ENCODE measurements around the gene CASP2. TPM values are rescaled to one million over a fixed set of nuclear protein-coding genes. Genes with fewer than 3 reads are reported as not detected.

The CASP2 gene
- total and polyA plus RNA-seq, 2 donors (not counting 1 experiment from before 2014, with no cell fraction given): 9.4 to 22.6 TPM

DNA sequence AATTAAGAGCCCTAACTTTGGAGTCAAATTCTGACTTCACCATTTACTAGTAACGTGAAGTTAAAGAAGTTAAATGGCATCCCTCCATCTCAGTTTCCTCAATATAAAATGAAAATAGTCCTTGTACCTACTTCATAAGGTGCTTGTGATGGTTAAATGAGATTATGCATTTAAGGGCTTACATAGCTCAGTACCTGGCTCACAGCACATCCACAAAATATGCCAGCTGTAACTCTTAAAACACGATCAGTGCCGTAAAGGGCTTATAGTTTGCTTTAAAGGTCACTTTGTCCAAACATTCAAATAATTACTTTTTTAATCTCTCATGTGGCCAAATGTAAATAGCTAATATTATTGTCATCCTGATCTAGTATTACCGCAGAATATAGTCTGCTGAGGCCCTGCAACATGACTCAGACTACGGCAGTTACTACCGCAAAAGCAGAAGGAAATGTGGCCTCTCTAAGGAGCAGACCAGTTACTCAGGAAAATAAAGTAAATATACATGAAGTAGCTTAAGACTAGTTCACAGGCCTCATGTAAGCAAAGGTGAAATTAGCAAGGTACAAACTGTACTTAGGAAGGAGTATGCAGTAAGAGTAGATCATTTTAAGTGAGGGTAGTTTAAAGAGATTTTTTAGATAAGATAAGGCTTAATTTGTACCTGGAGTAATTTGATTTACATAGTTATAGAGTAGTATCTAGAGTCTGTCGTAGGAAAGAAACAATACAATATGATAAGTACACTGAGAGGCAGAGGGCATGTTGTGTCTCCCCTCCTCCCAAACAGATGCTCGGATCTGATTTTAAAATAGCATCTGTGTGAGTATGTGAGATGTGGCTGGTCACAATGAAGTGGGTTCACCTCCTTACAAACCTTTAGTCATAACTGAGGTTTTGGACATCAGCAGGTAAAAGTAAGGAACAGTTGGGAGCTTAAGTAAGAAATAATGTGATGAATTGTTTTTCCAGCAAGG, 13.1 kb downstream of the CASP2 start:
- Histone ChIP-seq H3K27me3 (ENCODE audit: control insufficient read depth, insufficient read depth, low read length) (no peaks in the 10 kb centered on the region), H3K4me1 (ENCODE audit: control insufficient read depth, extremely low read depth, insufficient read depth, low read length) (no peaks in the 10 kb centered on the region), H3K4me3 (replicated peaks in 1 of 4; ENCODE audit: control extremely low read depth in 1 of 4, insufficient read depth in 1 of 4, low read depth in 3 of 4, low read length in 4 of 4) (no peak overlapping the region), H3K27ac (ENCODE audit: insufficient read depth, low read length) (no peak overlapping the region), H3K9me3 (ENCODE audit: control insufficient read depth, insufficient read depth, low read depth, low read length) (no peaks in the 10 kb centered on the region), H3K9ac (ENCODE audit: insufficient read depth, low read length) (no peak overlapping the region), H3K36me3 (ENCODE audit: control insufficient read depth, insufficient read depth, low read length) (peaks cover 19% of the 10 kb centered on the region), H2AFZ (ENCODE audit: low read length) (no peak overlapping the region), H3K79me2 (ENCODE audit: control insufficient read depth, insufficient read depth, low read length) (no peaks in the 10 kb centered on the region), H4K20me1 (ENCODE audit: control insufficient read depth, extremely low read depth, insufficient read depth, low read length) (no peaks in the 10 kb centered on the region), H3K4me2 (ENCODE audit: extremely low read depth, insufficient read depth, low read length) (no peak overlapping the region)
- DNase-seq (ENCODE audit: low read depth in 2 of 2): peak; percentile 47 to 65
- no peak for TF ChIP-seq EZH2 (IDR thresholded peaks at IDR 0.05; ENCODE audit: low read length, missing control alignments)
- no peak for TF ChIP-seq CTCF (conservative IDR thresholded peaks at IDR 0.05 in 1 of 2, IDR thresholded peaks at IDR 0.05 in 1 of 2; ENCODE audit: low read depth in 1 of 2, low read length in 2 of 2)

DNA sequence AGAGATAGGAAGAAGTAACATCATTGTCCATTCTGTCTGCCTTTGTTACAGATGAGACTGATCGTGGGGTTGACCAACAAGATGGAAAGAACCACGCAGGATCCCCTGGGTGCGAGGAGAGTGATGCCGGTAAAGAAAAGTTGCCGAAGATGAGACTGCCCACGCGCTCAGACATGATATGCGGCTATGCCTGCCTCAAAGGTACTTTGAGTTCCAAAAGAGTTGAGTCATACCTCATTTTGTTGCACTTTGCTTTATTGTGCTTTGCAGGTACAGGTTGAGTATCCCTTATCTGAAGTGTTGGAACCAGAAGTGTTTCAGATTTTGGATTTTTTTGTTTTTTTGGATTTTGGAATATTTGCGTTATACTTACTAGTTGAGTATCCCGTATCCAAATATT, 15.6 kb downstream of the CASP2 start:
- no peak overlapping the region for H2AFZ ChIP-seq (ENCODE audit: low read length)
- H3K9me3 ChIP-seq (ENCODE audit: control insufficient read depth, insufficient read depth, low read depth, low read length): no peaks in the 10 kb centered on the region
- H3K4me2 ChIP-seq (ENCODE audit: extremely low read depth, insufficient read depth, low read length): no peak overlapping the region
- no peak overlapping the region for H3K9ac ChIP-seq (ENCODE audit: insufficient read depth, low read length)
- H3K27me3 ChIP-seq (ENCODE audit: control insufficient read depth, insufficient read depth, low read length): no peaks in the 10 kb centered on the region
- TF ChIP-seq CTCF (conservative IDR thresholded peaks at IDR 0.05 in 1 of 2, IDR thresholded peaks at IDR 0.05 in 1 of 2; ENCODE audit: low read depth in 1 of 2, low read length in 2 of 2) (no peak), EZH2 (IDR thresholded peaks at IDR 0.05; ENCODE audit: low read length, missing control alignments) (no peak)
- H3K4me3 ChIP-seq (replicated peaks in 1 of 4; ENCODE audit: control extremely low read depth in 1 of 4, insufficient read depth in 1 of 4, low read depth in 3 of 4, low read length in 4 of 4): no peak overlapping the region
- no peak for DNase-seq (ENCODE audit: low read depth in 2 of 2)
- no peaks in the 10 kb centered on the region for H3K4me1 ChIP-seq (ENCODE audit: control insufficient read depth, extremely low read depth, insufficient read depth, low read length)
- H3K36me3 ChIP-seq (ENCODE audit: control insufficient read depth, insufficient read depth, low read length): peaks cover 19% of the 10 kb centered on the region
- H3K27ac ChIP-seq (ENCODE audit: insufficient read depth, low read length): no peak overlapping the region
- H3K79me2 ChIP-seq (ENCODE audit: control insufficient read depth, insufficient read depth, low read length): no peaks in the 10 kb centered on the region
- no peaks in the 10 kb centered on the region for H4K20me1 ChIP-seq (ENCODE audit: control insufficient read depth, extremely low read depth, insufficient read depth, low read length)

DNA sequence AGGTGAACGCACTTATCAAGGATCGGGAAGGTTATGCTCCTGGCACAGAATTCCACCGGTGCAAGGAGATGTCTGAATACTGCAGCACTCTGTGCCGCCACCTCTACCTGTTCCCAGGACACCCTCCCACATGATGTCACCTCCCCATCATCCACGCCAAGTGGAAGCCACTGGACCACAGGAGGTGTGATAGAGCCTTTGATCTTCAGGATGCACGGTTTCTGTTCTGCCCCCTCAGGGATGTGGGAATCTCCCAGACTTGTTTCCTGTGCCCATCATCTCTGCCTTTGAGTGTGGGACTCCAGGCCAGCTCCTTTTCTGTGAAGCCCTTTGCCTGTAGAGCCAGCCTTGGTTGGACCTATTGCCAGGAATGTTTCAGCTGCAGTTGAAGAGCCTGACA, 16.8 kb downstream of the CASP2 start:
- no peak overlapping the region for H3K4me3 ChIP-seq (replicated peaks in 1 of 4; ENCODE audit: control extremely low read depth in 1 of 4, insufficient read depth in 1 of 4, low read depth in 3 of 4, low read length in 4 of 4)
- H3K27ac ChIP-seq (ENCODE audit: insufficient read depth, low read length): no peak overlapping the region
- no peak overlapping the region for H3K4me2 ChIP-seq (ENCODE audit: extremely low read depth, insufficient read depth, low read length)
- peaks cover 18% of the 10 kb centered on the region for H3K36me3 ChIP-seq (ENCODE audit: control insufficient read depth, insufficient read depth, low read length)
- DNase-seq (ENCODE audit: low read depth in 2 of 2): no peak
- H2AFZ ChIP-seq (ENCODE audit: low read length): no peak overlapping the region
- H3K9ac ChIP-seq (ENCODE audit: insufficient read depth, low read length): no peak overlapping the region
- TF ChIP-seq EZH2 (IDR thresholded peaks at IDR 0.05; ENCODE audit: low read length, missing control alignments) (no peak), CTCF (conservative IDR thresholded peaks at IDR 0.05 in 1 of 2, IDR thresholded peaks at IDR 0.05 in 1 of 2; ENCODE audit: low read depth in 1 of 2, low read length in 2 of 2) (no peak)
- H3K27me3 ChIP-seq (ENCODE audit: control insufficient read depth, insufficient read depth, low read length): no peaks in the 10 kb centered on the region
- no peaks in the 10 kb centered on the region for H3K9me3 ChIP-seq (ENCODE audit: control insufficient read depth, insufficient read depth, low read depth, low read length)
- H3K79me2 ChIP-seq (ENCODE audit: control insufficient read depth, insufficient read depth, low read length): no peaks in the 10 kb centered on the region
- no peaks in the 10 kb centered on the region for H4K20me1 ChIP-seq (ENCODE audit: control insufficient read depth, extremely low read depth, insufficient read depth, low read length)
- no peaks in the 10 kb centered on the region for H3K4me1 ChIP-seq (ENCODE audit: control insufficient read depth, extremely low read depth, insufficient read depth, low read length)

All from fibroblast of lung (primary cell).